IMR-90 (cell line): ENCODE measurements around the gene EML4. TPM values are rescaled to one million over a fixed set of nuclear protein-coding genes. Genes with fewer than 3 reads are reported as not detected.
A peak's percentile ranks its signal among the peaks of the same experiment; 100 is the strongest.

ENCODE experiments used
- ATAC-seq: fragments of 200-7000 bp; cut with Tn5 transposase; 2 replicates; pipeline ENCODE4 v1.9.1; 2020; ENCODE audit warnings: low read depth, mild to moderate bottlenecking, moderate library complexity
- Bru-seq: library from RNA; stranded (reverse); fragments of 400-500 nt; gene quantifications from one replicate; lab custom pipeline; 2021; lab: Mats Ljungman, UMichigan
- BruChase-seq, 2 experiments: library from RNA; stranded (reverse); fragments of 400-500 nt; gene quantifications; one replicate each; lab custom pipeline; 2021; lab: Mats Ljungman, UMichigan
- BruUV-seq: library from RNA; stranded (reverse); fragments of 400-500 nt; replicated peaks from 2 replicates; lab custom pipeline; 2021; lab: Mats Ljungman, UMichigan
- CTCF ChIA-PET: fragments of 300-600 bp; formaldehyde crosslinking; extraction: SDS; loops from one replicate; lab custom pipeline; 2021; ENCODE audit warnings: antibody characterized with exemption; lab: Yijun Ruan, JAX
- POLR2A ChIA-PET: fragments of 300-600 bp; sonication (Branson Sonifier 250); formaldehyde crosslinking; loops from one replicate; lab custom pipeline; 2022; ENCODE audit warnings: antibody characterized with exemption; ENCODE audit not compliant: unreplicated experiment; lab: Charles Lee
- DNase-seq: peaks from one replicate; pipeline ENCODE4 v3.0.0; 2013
- H2AFZ ChIP-seq: replicated peaks from 2 replicates; pipeline ENCODE3; 2013; ENCODE audit warnings: low read length, mild to moderate bottlenecking; ENCODE audit not compliant: poor library complexity
- H2AK5ac ChIP-seq: 2 replicates; pipeline ENCODE4 v1.6.1; 2013; ENCODE audit warnings: low read depth, low read length, inconsistent platforms
- H2AK9ac ChIP-seq: replicated peaks from 2 replicates; pipeline ENCODE3; 2013; ENCODE audit warnings: mild to moderate bottlenecking, low read depth, low read length, moderate library complexity; ENCODE audit not compliant: poor library complexity
- H2BK120ac ChIP-seq: 2 replicates; pipeline ENCODE4 v1.6.1; 2013; ENCODE audit warnings: low read depth, low read length, inconsistent platforms
- H2BK15ac ChIP-seq: 3 replicates; pipeline ENCODE4 v1.6.1; 2013; ENCODE audit warnings: low read depth, low read length, inconsistent platforms
- H2BK20ac ChIP-seq: 2 replicates; pipeline ENCODE4 v1.6.1; 2013; ENCODE audit warnings: low read depth, mild to moderate bottlenecking, inconsistent platforms, low read length, moderate library complexity
- H2BK5ac ChIP-seq: 2 replicates; pipeline ENCODE4 v1.6.1; 2013; ENCODE audit warnings: mild to moderate bottlenecking, low read depth, low read length, inconsistent platforms; ENCODE audit not compliant: poor library complexity, severe bottlenecking
- H3K14ac ChIP-seq: replicated peaks from 2 replicates; pipeline ENCODE4 v1.6.1; 2013; ENCODE audit warnings: low read depth, low read length, inconsistent platforms
- H3K18ac ChIP-seq: 2 replicates; pipeline ENCODE4 v1.6.1; 2013; ENCODE audit warnings: low read depth, low read length, control low read depth
- H3K23ac ChIP-seq: 2 replicates; pipeline ENCODE4 v1.6.1; 2013; ENCODE audit warnings: low read depth, low read length, inconsistent platforms
- H3K27ac ChIP-seq: 2 replicates; pipeline ENCODE4 v1.5.1; 2013; ENCODE audit warnings: mild to moderate bottlenecking, control low read depth, low read length; ENCODE audit not compliant: insufficient read depth
- H3K27me3 ChIP-seq: 2 replicates; pipeline ENCODE4 v1.6.1; 2013; ENCODE audit warnings: low read length; ENCODE audit not compliant: control insufficient read depth, insufficient read depth
- H3K36me3 ChIP-seq: 2 replicates; pipeline ENCODE4 v1.6.1; 2013; ENCODE audit warnings: low read length, mixed read lengths; ENCODE audit not compliant: control insufficient read depth, insufficient read depth
- H3K4ac ChIP-seq: 2 replicates; pipeline ENCODE4 v1.6.1; 2013; ENCODE audit warnings: low read depth, low read length, inconsistent platforms
- H3K4me1 ChIP-seq: 2 replicates; pipeline ENCODE4 v1.6.1; 2013; ENCODE audit warnings: low read length, mixed read lengths; ENCODE audit not compliant: control insufficient read depth, insufficient read depth
- H3K4me2 ChIP-seq: 2 replicates; pipeline ENCODE4 v1.6.1; 2013; ENCODE audit warnings: low read depth, mild to moderate bottlenecking, control low read depth, low read length, moderate library complexity
- H3K4me3 ChIP-seq: 2 replicates; pipeline ENCODE4 v1.5.1; 2013; ENCODE audit warnings: low read depth, mild to moderate bottlenecking, control low read depth, low read length, moderate library complexity; ENCODE audit not compliant: insufficient read depth
- H3K56ac ChIP-seq: 2 replicates; pipeline ENCODE4 v1.6.1; 2013; ENCODE audit warnings: low read length, inconsistent platforms; ENCODE audit not compliant: insufficient read depth; ENCODE audit errors: extremely low read depth
- H3K79me1 ChIP-seq, 2 experiments: 2 replicates each; pipeline ENCODE4 v1.6.1; 2013; ENCODE audit warnings: low read length in 2 of 2, inconsistent platforms in 1 of 2, low read depth in 1 of 2
- H3K9ac ChIP-seq: 2 replicates; pipeline ENCODE4 v1.6.1; 2013; ENCODE audit warnings: low read depth, low read length, control low read depth
- H3K9me1 ChIP-seq: 2 replicates; pipeline ENCODE4 v1.6.1; 2013; ENCODE audit warnings: low read length, inconsistent platforms; ENCODE audit not compliant: insufficient read depth
- H3K9me3 ChIP-seq: 2 replicates; pipeline ENCODE4 v1.6.1; 2013; ENCODE audit warnings: low read length; ENCODE audit not compliant: control insufficient read depth, insufficient read depth
- H4K20me1 ChIP-seq: 2 replicates; pipeline ENCODE4 v1.6.1; 2013; ENCODE audit warnings: low read length, inconsistent platforms; ENCODE audit not compliant: insufficient read depth
- H4K5ac ChIP-seq: 2 replicates; pipeline ENCODE4 v1.6.1; 2013; ENCODE audit warnings: mild to moderate bottlenecking, low read depth, low read length, control low read depth
- H4K8ac ChIP-seq, 2 experiments: 2 replicates each; pipeline ENCODE4 v1.6.1; 2013; ENCODE audit warnings: low read depth in 2 of 2, low read length in 2 of 2, control low read depth in 1 of 2, inconsistent platforms in 1 of 2
- H4K91ac ChIP-seq: 2 replicates; pipeline ENCODE4 v1.6.1; 2013; ENCODE audit warnings: low read depth, low read length, inconsistent platforms; ENCODE audit not compliant: insufficient read depth
- BHLHE40 ChIP-seq: fragments of 150-350 bp; IDR thresholded peaks from 2 replicates; pipeline ENCODE4 v1.6.1; 2016; ENCODE audit warnings: mild to moderate bottlenecking, low read depth, low read length
- CHD1 ChIP-seq: IDR thresholded peaks from 2 replicates; pipeline ENCODE4 v1.6.1; 2012; ENCODE audit warnings: low read depth, low read length, improper control_type of control experiment
- FOS ChIP-seq: fragments of 150-350 bp; IDR thresholded peaks from 2 replicates; pipeline ENCODE4 v1.6.1; 2016; ENCODE audit warnings: low read depth, low read length
- MAZ ChIP-seq: IDR thresholded peaks from 2 replicates; pipeline ENCODE4 v1.6.1; 2012; ENCODE audit warnings: low read depth, mild to moderate bottlenecking, low read length, improper control_type of control experiment, moderate library complexity, borderline replicate concordance
- MXI1 ChIP-seq: IDR thresholded peaks from 2 replicates; pipeline ENCODE4 v1.6.1; 2012; ENCODE audit warnings: low read depth, mild to moderate bottlenecking, low read length, moderate library complexity, borderline replicate concordance
- POLR2A ChIP-seq: IDR thresholded peaks from 2 replicates; pipeline ENCODE4 v1.6.1; 2012; ENCODE audit warnings: mild to moderate bottlenecking, low read depth, low read length
- WGBS, 2 experiments: methylation state at CpG; one replicate each; pipeline versions ENCODE4 v1.1.5 to v1.1.7; 2013; ENCODE audit warnings: missing lambda C conversion rate in 2 of 2; ENCODE audit not compliant: insufficient read length in 1 of 2; ENCODE audit errors: extremely low coverage in 2 of 2; 5-methylcytosine and 5-hydroxymethylcytosine counted together
- dilution Hi-C: fragments of 300-500 bp; cut with HindIII; formaldehyde crosslinking; loops from one replicate; pipeline ENCODE4 v1.14.3; 2018; ENCODE audit warnings: low sequenced_read_pairs; ENCODE audit not compliant: unreplicated experiment
- in situ Hi-C: fragments of 300-500 bp; cut with MboI; formaldehyde crosslinking; loops from 3 replicates; pipeline ENCODE4 v1.14.3; 2019; ENCODE audit warnings: low sequenced_read_pairs, inconsistent platforms, mixed read lengths
- intact Hi-C: fragments of 100-400 bp; cut with micrococcal nuclease; formaldehyde crosslinking; loops from 2 replicates; pipeline ENCODE4 v1.10.0; 2022
- long read RNA-seq: library from polyadenylated mRNA; unstranded; transcript quantifications from one replicate; pipeline ENCODE4 v2.0.0, GENCODE V29; 2021; ENCODE audit not compliant: unreplicated experiment
- polyA plus RNA-seq, 3 experiments: library from polyadenylated mRNA; depleted of rRNA; stranded (reverse); fragments of >200 nt; gene quantifications; 2 replicates each; pipeline ENCODE4 v1.2.3, GENCODE V29; 2012; ENCODE audit warnings: low replicate concordance in 1 of 3
- total RNA-seq: library from RNA; depleted of rRNA; stranded (reverse); fragments of >200 nt; gene quantifications from 2 replicates; pipeline ENCODE4 v1.2.3, GENCODE V29; 2012; rRNA removed
- TF ChIP-seq, protein P1 (sequence below): fragments of 150-350 bp; IDR thresholded peaks from 2 replicates; pipeline ENCODE4 v1.6.1; 2017; ENCODE audit warnings: mild to moderate bottlenecking, antibody characterized with exemption, low read length, low read depth
- TF ChIP-seq, protein P2 (sequence below): conservative IDR thresholded peaks from 2 replicates; pipeline ENCODE4 v1.5.1; 2012; ENCODE audit warnings: mild to moderate bottlenecking, low read depth, low read length, improper control_type of control experiment

EML4 gene, protein sequence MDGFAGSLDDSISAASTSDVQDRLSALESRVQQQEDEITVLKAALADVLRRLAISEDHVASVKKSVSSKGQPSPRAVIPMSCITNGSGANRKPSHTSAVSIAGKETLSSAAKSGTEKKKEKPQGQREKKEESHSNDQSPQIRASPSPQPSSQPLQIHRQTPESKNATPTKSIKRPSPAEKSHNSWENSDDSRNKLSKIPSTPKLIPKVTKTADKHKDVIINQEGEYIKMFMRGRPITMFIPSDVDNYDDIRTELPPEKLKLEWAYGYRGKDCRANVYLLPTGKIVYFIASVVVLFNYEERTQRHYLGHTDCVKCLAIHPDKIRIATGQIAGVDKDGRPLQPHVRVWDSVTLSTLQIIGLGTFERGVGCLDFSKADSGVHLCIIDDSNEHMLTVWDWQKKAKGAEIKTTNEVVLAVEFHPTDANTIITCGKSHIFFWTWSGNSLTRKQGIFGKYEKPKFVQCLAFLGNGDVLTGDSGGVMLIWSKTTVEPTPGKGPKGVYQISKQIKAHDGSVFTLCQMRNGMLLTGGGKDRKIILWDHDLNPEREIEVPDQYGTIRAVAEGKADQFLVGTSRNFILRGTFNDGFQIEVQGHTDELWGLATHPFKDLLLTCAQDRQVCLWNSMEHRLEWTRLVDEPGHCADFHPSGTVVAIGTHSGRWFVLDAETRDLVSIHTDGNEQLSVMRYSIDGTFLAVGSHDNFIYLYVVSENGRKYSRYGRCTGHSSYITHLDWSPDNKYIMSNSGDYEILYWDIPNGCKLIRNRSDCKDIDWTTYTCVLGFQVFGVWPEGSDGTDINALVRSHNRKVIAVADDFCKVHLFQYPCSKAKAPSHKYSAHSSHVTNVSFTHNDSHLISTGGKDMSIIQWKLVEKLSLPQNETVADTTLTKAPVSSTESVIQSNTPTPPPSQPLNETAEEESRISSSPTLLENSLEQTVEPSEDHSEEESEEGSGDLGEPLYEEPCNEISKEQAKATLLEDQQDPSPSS
- total RNA-seq (73.7 and 85.8 TPM in 2 replicates), polyA plus RNA-seq (2012; rRNA removed) (24.8 and 29.7 TPM in 2 replicates), Bru-seq, nascent RNA (percentile 95 among the genes with signal in this experiment), BruChase-seq, experiment 1, labeled RNA remaining after a 6-hour chase (percentile 90 among the genes with signal in this experiment), BruChase-seq, experiment 2, labeled RNA remaining after a 2-hour chase (percentile 89 among the genes with signal in this experiment)
- 6.9 and 14.5 TPM in 2 replicates for polyA plus RNA-seq (2012; cell fraction: cytosol; rRNA removed)
- polyA plus RNA-seq (2012; cell fraction: nucleus; rRNA removed; ENCODE audit: low replicate concordance): 24.1 and 88.2 TPM in 2 replicates
- long read RNA-seq, full-length matches to known transcripts: 53 of 96 reads
- long read RNA-seq, partial matches to known transcripts: 29 of 96 reads
- long read RNA-seq, other reads (novel, unspliced or antisense): 14 of 96 reads

DNA sequence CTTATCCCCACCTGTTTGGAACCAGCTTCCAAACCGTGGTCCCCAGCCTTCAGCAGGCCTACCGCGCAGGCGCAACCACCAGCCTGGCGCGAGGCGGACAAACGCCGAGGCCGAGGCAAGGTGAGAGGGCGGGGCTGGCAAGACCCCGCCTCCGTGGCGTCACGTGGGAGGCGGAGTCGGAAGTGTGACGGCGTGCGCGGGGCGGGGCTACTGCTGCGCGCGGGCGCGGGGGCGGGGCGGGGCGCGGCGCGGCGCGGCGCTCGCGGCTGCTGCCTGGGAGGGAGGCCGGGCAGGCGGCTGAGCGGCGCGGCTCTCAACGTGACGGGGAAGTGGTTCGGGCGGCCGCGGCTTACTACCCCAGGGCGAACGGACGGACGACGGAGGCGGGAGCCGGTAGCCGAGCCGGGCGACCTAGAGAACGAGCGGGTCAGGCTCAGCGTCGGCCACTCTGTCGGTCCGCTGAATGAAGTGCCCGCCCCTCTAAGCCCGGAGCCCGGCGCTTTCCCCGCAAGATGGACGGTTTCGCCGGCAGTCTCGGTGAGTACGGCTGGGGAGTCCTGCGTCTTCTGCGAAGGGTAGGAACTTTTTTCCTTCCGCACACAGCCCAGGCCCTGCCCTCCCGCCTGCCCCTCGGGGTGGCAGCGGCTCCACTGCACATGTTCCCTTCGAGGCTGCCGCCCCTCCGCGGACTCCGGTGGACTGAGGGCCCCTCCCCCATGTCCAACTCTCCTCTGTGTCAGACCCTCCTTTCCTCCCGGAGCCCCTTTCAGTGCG, at the start of gene EML4:
Gene EML4 (plus strand): TSS at position 254 of the 774 bp plus-strand sequence. CDS start 259 bp downstream, at position 513.
- H3K79me1 ChIP-seq: peaks cover 16 to 31% of the 10 kb centered on the region in 2 experiments; a peak in 3 of 4 replicates
- peak within 1 kb of the TSS; percentile 85 for H3K27ac ChIP-seq
- peak within 1 kb of the TSS; percentile 88 for H3K4ac ChIP-seq
- intact Hi-C loops (loop anchor here (1.0 kb wide), 1 partner anchor 73 kb away; no protein-coding TSS in a partner anchor), dilution Hi-C loops (no loop called here), in situ Hi-C loops (no loop called here)
- TF ChIP-seq, protein P1, sequence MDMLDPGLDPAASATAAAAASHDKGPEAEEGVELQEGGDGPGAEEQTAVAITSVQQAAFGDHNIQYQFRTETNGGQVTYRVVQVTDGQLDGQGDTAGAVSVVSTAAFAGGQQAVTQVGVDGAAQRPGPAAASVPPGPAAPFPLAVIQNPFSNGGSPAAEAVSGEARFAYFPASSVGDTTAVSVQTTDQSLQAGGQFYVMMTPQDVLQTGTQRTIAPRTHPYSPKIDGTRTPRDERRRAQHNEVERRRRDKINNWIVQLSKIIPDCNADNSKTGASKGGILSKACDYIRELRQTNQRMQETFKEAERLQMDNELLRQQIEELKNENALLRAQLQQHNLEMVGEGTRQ: peak; percentile 96
- TF ChIP-seq FOS: no peak
- no peak for TF ChIP-seq CHD1
- TF ChIP-seq MAZ: peak; percentile 92; the same call in 1 of the 2 replicates
- TF ChIP-seq BHLHE40: peak; percentile 33; the same call in 1 of the 2 replicates
- peak; percentile 90 for TF ChIP-seq POLR2A
- TF ChIP-seq MXI1: peak; percentile 65
- TF ChIP-seq, protein P2, sequence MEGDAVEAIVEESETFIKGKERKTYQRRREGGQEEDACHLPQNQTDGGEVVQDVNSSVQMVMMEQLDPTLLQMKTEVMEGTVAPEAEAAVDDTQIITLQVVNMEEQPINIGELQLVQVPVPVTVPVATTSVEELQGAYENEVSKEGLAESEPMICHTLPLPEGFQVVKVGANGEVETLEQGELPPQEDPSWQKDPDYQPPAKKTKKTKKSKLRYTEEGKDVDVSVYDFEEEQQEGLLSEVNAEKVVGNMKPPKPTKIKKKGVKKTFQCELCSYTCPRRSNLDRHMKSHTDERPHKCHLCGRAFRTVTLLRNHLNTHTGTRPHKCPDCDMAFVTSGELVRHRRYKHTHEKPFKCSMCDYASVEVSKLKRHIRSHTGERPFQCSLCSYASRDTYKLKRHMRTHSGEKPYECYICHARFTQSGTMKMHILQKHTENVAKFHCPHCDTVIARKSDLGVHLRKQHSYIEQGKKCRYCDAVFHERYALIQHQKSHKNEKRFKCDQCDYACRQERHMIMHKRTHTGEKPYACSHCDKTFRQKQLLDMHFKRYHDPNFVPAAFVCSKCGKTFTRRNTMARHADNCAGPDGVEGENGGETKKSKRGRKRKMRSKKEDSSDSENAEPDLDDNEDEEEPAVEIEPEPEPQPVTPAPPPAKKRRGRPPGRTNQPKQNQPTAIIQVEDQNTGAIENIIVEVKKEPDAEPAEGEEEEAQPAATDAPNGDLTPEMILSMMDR: no peak
- peak within 1 kb of the TSS; percentile 89 for H2BK120ac ChIP-seq
- peak within 1 kb of the TSS; percentile 43 for H3K18ac ChIP-seq
- peak within 1 kb of the TSS; percentile 64 for H4K5ac ChIP-seq
- no TSS peak for BruUV-seq
- peaks cover 24% of the 10 kb centered on the region for H4K20me1 ChIP-seq
- ChIA-PET POLR2A (no interaction called here), CTCF (no interaction called here)
- H3K9me3 ChIP-seq: no peaks in the 10 kb centered on the region
- H3K9ac ChIP-seq: peak within 1 kb of the TSS; percentile 78
- H3K23ac ChIP-seq: peak within 1 kb of the TSS; percentile 32
- H3K27me3 ChIP-seq: no peaks in the 10 kb centered on the region
- peaks cover 11% of the 10 kb centered on the region for H3K4me1 ChIP-seq
- 0 out of 2 replicates have a peak, but pooled peaks cover 7% of the 10 kb centered on the region for H3K9me1 ChIP-seq
- H4K8ac ChIP-seq: peak within 1 kb of the TSS; percentile 97 to 99
- H2BK5ac ChIP-seq: peak within 1 kb of the TSS; percentile 82
- peak; percentile 93 for ATAC-seq
- H2AK5ac ChIP-seq: peak within 1 kb of the TSS; percentile 91
- peak within 1 kb of the TSS; percentile 54; the same call in 2 of the 3 replicates for H2BK15ac ChIP-seq
- H3K4me2 ChIP-seq: peak within 1 kb of the TSS; percentile 90
- peak within 1 kb of the TSS; percentile 81 for H4K91ac ChIP-seq
- H3K4me3 ChIP-seq: peak within 1 kb of the TSS; percentile 92
- 0% methylated on average over 48 of the region's 88 CpGs; no CpG with 5 or more reads in 1 of the 2 experiments for WGBS, 2 experiments
- DNase-seq: peak; percentile 90
- peak within 1 kb of the TSS; percentile 80 for H3K14ac ChIP-seq
- H3K56ac ChIP-seq: peak within 1 kb of the TSS; percentile 84
- peak within 1 kb of the TSS; percentile 55; the same call in 1 of the 2 replicates for H2BK20ac ChIP-seq
- H3K36me3 ChIP-seq: no peaks in the 10 kb centered on the region; the same call in 1 of the 2 replicates
- H2AK9ac ChIP-seq: peak within 1 kb of the TSS; percentile 98
- H2AFZ ChIP-seq: peak within 1 kb of the TSS; percentile 98
